Panc1 (cell line): ENCODE results near the gene FAM120B. TPM values are rescaled to one million over a fixed set of nuclear protein-coding genes. Genes with fewer than 3 reads are reported as not detected.

ENCODE experiments used
- ATAC-seq: fragments of 200-7000 bp; cut with Tn5 transposase; 2 replicates; pipeline ENCODE4 v1.9.1; 2020; ENCODE audit warnings: mild to moderate bottlenecking, moderate library complexity
- BruUV-seq: library from RNA; stranded (reverse); fragments of 400-500 nt; replicated peaks from 2 replicates; lab custom pipeline; 2021; lab: Mats Ljungman, UMichigan
- CTCF ChIA-PET: fragments of 300-600 bp; sonication (Branson Sonifier 250); formaldehyde crosslinking; loops from one replicate; lab custom pipeline; 2022; ENCODE audit warnings: antibody characterized with exemption; lab: Charles Lee
- POLR2A ChIA-PET: fragments of 300-600 bp; sonication (Branson Sonifier 250); formaldehyde crosslinking; loops from one replicate; lab custom pipeline; 2022; ENCODE audit warnings: antibody characterized with exemption; lab: Charles Lee
- DNase-seq: peaks from one replicate; pipeline ENCODE4 v3.0.0-alpha.2; 2010; ENCODE audit warnings: low read depth, low spot score
- H3K27ac ChIP-seq: 2 replicates; pipeline ENCODE4 v1.5.1; 2011; ENCODE audit warnings: mild to moderate bottlenecking, low read length, inconsistent platforms
- H3K27me3 ChIP-seq: fragments of 200-500 bp; sonication (Bioruptor generic); 2 replicates; pipeline ENCODE4 v1.6.0; 2014; ENCODE audit warnings: low read length, inconsistent platforms; ENCODE audit not compliant: control insufficient read depth, insufficient read depth
- H3K36me3 ChIP-seq: fragments of 200-500 bp; sonication (Bioruptor generic); 2 replicates; pipeline ENCODE4 v1.5.1; 2014; ENCODE audit warnings: inconsistent platforms, mild to moderate bottlenecking, low read length, moderate library complexity; ENCODE audit not compliant: control insufficient read depth, insufficient read depth
- H3K4me1 ChIP-seq: 2 replicates; pipeline ENCODE4 v1.5.1; 2011; ENCODE audit warnings: inconsistent platforms, mild to moderate bottlenecking, low read length, moderate library complexity; ENCODE audit not compliant: control insufficient read depth, insufficient read depth
- H3K4me3 ChIP-seq, 2 experiments: 2 replicates each; pipeline ENCODE4 v1.5.1; 2011 to 2012; ENCODE audit warnings: low read depth in 2 of 2, low read length in 2 of 2, mild to moderate bottlenecking in 2 of 2, inconsistent platforms in 1 of 2, moderate library complexity in 1 of 2
- H3K9me3 ChIP-seq: fragments of 200-500 bp; sonication (Bioruptor generic); 2 replicates; pipeline ENCODE4 v1.5.1; 2014; ENCODE audit warnings: low read depth, mild to moderate bottlenecking, inconsistent platforms, low read length, moderate library complexity; ENCODE audit not compliant: control insufficient read depth, insufficient read depth
- CTCF ChIP-seq: fragments of 450-650 bp; IDR thresholded peaks from 2 replicates; pipeline ENCODE4 v1.5.1; 2017; ENCODE audit warnings: mild to moderate bottlenecking
- POLR2AphosphoS5 ChIP-seq: IDR thresholded peaks from 2 replicates; pipeline ENCODE4 v1.6.1; 2012; ENCODE audit warnings: mild to moderate bottlenecking, low read depth, low read length, moderate library complexity
- REST ChIP-seq, 2 experiments: IDR thresholded peaks; 2 replicates each; pipeline ENCODE4 v1.6.1; 2011 to 2012; ENCODE audit warnings: low read depth in 2 of 2, control low read depth in 1 of 2, low read length in 1 of 2, mild to moderate bottlenecking in 1 of 2, moderate library complexity in 1 of 2; ENCODE audit not compliant: insufficient read depth in 1 of 2
- SIN3A ChIP-seq: IDR thresholded peaks from 2 replicates; pipeline ENCODE4 v1.6.1; 2012; ENCODE audit warnings: low read depth, mild to moderate bottlenecking, low read length, moderate library complexity, borderline replicate concordance; ENCODE audit not compliant: insufficient read depth
- TCF7L2 ChIP-seq: IDR thresholded peaks from 2 replicates; pipeline ENCODE4 v1.6.1; 2011; ENCODE audit warnings: mild to moderate bottlenecking, low read depth, low read length, inconsistent platforms
- in situ Hi-C: cut with HindIII; loops from 2 replicates; pipeline ENCODE4 v1.10.0; 2016; ENCODE audit warnings: low sequenced_read_pairs, low pct_unique_long_range_greater_than_20kb
- intact Hi-C: fragments of 100-400 bp; cut with micrococcal nuclease; formaldehyde crosslinking; loops from one replicate; pipeline ENCODE4 v1.10.0; 2022; ENCODE audit not compliant: unreplicated experiment
- total RNA-seq: library from RNA; stranded (reverse); gene quantifications from one replicate; pipeline ENCODE4 v1.2.1, GENCODE V29; 2021; ENCODE audit not compliant: unreplicated experiment

FAM120B gene
- total RNA-seq, 1 experiment from 2014 or later, result 38.0 TPM

- BruUV-seq, result no TSS peak
- Histone ChIP-seq H3K27ac (no peak overlapping the region), H3K4me3 (no peak overlapping the region), H3K36me3 (no peaks in the 10 kb centered on the region), H3K4me1 (no peaks in the 10 kb centered on the region), H3K9me3 (no peaks in the 10 kb centered on the region), H3K27me3 (peaks cover 2% of the 10 kb centered on the region; the same call in 1 of the 2 replicates)
- DNase-seq, result no peak
- ATAC-seq, result no peak
- ChIA-PET CTCF (no interaction called here), POLR2A (interaction anchor here (0.5 kb wide), 1 partner anchor 14 kb away, joined by 6 read pairs; no protein-coding TSS in a partner anchor)
- in situ Hi-C loops (no loop called here), intact Hi-C loops (no loop called here)
- TF ChIP-seq POLR2AphosphoS5 (no peak), REST (IDR thresholded peaks at IDR 0.05; ENCODE audit: insufficient read depth in 1 of 2, low read depth in 2 of 2, low read length in 1 of 2) (no peak), SIN3A (no peak), TCF7L2 (no peak), CTCF (no peak)
Measured at GRCh38 chr6:170405311-170405975, 98.9 kb downstream of the FAM120B start.

- POLR2A ChIA-PET, result no interaction called here
- peaks cover 6% of the 10 kb centered on the region for H3K27me3 ChIP-seq
- no TSS peak for BruUV-seq
- H3K27ac ChIP-seq, result no peak overlapping the region
- H3K9me3 ChIP-seq, result no peaks in the 10 kb centered on the region
- ATAC-seq (no peak), DNase-seq (no peak)
- TF ChIP-seq CTCF (no peak), SIN3A (no peak), TCF7L2 (no peak), REST (IDR thresholded peaks at IDR 0.05; ENCODE audit: insufficient read depth in 1 of 2, low read depth in 2 of 2, low read length in 1 of 2) (no peak), POLR2AphosphoS5 (no peak)
- intact Hi-C loops, result no loop called here
- in situ Hi-C loops, result no loop called here
- H3K4me1 ChIP-seq, result no peaks in the 10 kb centered on the region
- H3K4me3 ChIP-seq, result no peak overlapping the region
- H3K36me3 ChIP-seq, result no peaks in the 10 kb centered on the region
- CTCF ChIA-PET, result no interaction called here
Measured at GRCh38 chr6:170407200-170407599, 100.6 kb downstream of the FAM120B start.
